MM.1S (cell line): ENCODE measurements around the gene SLC6A19.

Source experiments
- CTCF ChIP-seq: fragments of 300-600 bp; sonication (generic); IDR thresholded peaks from 2 replicates; pipeline ENCODE4 v1.5.1; 2016; ENCODE audit warnings: antibody characterized with exemption, low read length, mixed read lengths
- EZH2 ChIP-seq: fragments of 300-600 bp; sonication (generic); optimal IDR thresholded peaks from 2 replicates; pipeline ENCODE3; 2017; ENCODE audit warnings: low read depth, mild to moderate bottlenecking, antibody characterized with exemption, low read length, mixed read lengths
- EZH2phosphoT487 ChIP-seq: fragments of 300-600 bp; sonication (generic); IDR thresholded peaks from 2 replicates; pipeline ENCODE4 v1.6.1; 2018; ENCODE audit warnings: antibody characterized with exemption, low read length

DNA sequence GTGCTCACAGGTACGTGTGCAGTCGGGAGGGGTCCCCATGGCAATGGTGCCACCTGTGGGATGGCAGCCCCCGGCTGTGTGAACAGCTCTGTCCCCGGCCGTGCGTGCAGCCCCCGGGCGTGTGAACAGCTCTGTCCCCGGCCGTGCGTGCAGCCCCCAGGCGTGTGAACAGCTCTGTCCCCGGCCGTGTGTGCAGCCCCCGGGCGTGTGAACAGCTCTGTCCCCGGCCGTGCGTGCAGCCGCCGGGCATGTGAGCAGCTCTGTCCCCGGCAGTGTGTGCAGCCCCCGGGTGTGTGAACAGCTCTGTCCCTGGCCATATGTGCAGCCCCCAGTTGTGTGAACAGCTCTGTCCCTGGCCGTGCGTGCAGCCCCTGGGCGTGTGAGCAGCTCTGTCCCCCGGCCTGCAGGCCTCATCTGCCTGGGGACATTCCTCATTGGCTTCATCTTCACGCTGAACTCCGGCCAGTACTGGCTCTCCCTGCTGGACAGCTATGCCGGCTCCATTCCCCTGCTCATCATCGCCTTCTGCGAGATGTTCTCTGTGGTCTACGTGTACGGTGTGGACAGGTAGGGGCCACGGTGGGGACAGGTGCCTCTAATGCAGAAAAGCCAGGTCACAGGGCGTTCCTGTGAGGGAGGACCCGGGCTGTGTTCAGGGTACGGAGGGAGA, 17.8 kb downstream of the SLC6A19 start:
- TF ChIP-seq EZH2phosphoT487 (no peak), CTCF (no peak), EZH2 (no peak)
